OCI-LY7 (cell line): Measurements from ENCODE around the gene PHF20.

Source experiments
- CTCF ChIP-seq: fragments of 200-600 bp; sonication (generic); conservative IDR thresholded peaks from 2 replicates; pipeline ENCODE4 v1.5.1; 2014; ENCODE audit warnings: mild to moderate bottlenecking, antibody characterized with exemption, low read length, moderate library complexity, mixed read lengths
- EZH2phosphoT487 ChIP-seq: fragments of 200-600 bp; sonication (generic); IDR thresholded peaks from 2 replicates; pipeline ENCODE4 v1.6.1; 2018; ENCODE audit warnings: low read depth, borderline replicate concordance, mild to moderate bottlenecking, mixed run types, antibody characterized with exemption, low read length, moderate library complexity, mixed read lengths

GRCh38 chr20:35838205-35838604, 66.4 kb downstream of the PHF20 start:
- TF ChIP-seq CTCF: no peak
- no peak for TF ChIP-seq EZH2phosphoT487
